ENCODE results near the gene HS3ST1.

The HS3ST1 gene

GRCh38 chr4:11428231-11428898 is at the start of gene HS3ST1:
HS3ST1 (minus strand) TSS chr4:11428894; CDS start chr4:11400005, 28,889 bp downstream.
- no peak for TF ChIP-seq POLR2A (IDR thresholded peaks at IDR 0.05; ENCODE audit: low read depth, low read length)
- FAIRE-seq (no peak), DNase-seq (ENCODE audit: insufficient read length, low spot score) (no peak)

DNA sequence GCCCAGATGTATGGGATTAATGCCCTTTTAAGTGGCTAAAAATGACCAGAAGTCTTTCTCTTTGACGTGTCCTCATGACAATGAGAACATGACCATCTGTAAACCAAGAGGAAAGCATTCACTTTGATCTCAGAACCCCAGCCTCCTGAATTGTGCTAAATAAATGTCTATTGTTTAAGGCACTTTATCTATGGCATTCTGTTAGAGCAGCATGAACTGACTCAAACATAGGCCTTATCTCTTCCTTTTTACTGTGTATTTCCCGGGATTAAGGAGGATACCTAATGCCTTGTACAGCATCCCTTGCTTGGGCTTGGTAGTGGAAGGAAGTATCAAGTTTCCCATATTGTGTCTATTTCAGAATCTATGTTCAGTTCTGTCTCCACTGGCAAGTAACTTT is 47.2 kb upstream of the HS3ST1 start:
- no peak for TF ChIP-seq POLR2A (IDR thresholded peaks at IDR 0.05; ENCODE audit: low read depth, low read length)
- FAIRE-seq (no peak), DNase-seq (ENCODE audit: insufficient read length, low spot score) (no peak)

- FAIRE-seq, result no peak
- TF ChIP-seq POLR2A (IDR thresholded peaks at IDR 0.05; ENCODE audit: low read depth, low read length), result no peak
- DNase-seq (ENCODE audit: insufficient read length, low spot score), result no peak
Measured at GRCh38 chr4:11474146-11474545, 45.5 kb upstream of the HS3ST1 start.

DNA sequence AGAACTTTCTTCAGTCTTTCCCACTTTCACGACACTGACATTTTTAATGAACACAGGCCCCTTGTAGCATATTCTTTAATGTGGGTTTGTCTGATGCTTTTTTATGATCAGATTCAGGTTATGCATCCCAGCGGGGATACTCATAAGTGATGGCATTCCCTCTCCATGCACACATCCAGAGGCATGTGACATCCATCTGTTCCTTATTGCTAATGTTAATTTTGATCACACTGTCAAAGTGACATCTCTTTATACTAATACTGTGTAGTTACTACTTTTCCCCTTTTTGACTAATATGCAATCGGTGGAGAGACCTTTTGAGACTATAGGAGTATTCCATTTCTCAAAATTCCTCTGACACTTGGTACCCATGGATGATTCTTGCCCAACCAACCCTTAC is 43.8 kb upstream of the HS3ST1 start:
- no peak for DNase-seq (ENCODE audit: insufficient read length, low spot score)
- FAIRE-seq, result no peak
- TF ChIP-seq POLR2A (IDR thresholded peaks at IDR 0.05; ENCODE audit: low read depth, low read length), result no peak

- no peak for TF ChIP-seq POLR2A (IDR thresholded peaks at IDR 0.05; ENCODE audit: low read depth, low read length)
- FAIRE-seq (no peak), DNase-seq (ENCODE audit: insufficient read length, low spot score) (no peak)
Measured at GRCh38 chr4:11471618-11472017, 42.9 kb upstream of the HS3ST1 start.

GRCh38 chr4:11471046-11471441 is 42.4 kb upstream of the HS3ST1 start:
- FAIRE-seq, result no peak
- no peak for TF ChIP-seq POLR2A (IDR thresholded peaks at IDR 0.05; ENCODE audit: low read depth, low read length)

GRCh38 chr4:11470438-11471045 is 41.8 kb upstream of the HS3ST1 start:
- DNase-seq (ENCODE audit: insufficient read length, low spot score), result no peak
- no peak for TF ChIP-seq POLR2A (IDR thresholded peaks at IDR 0.05; ENCODE audit: low read depth, low read length)

More at GRCh38 chr4:11471046-11471441, 42.4 kb upstream of the HS3ST1 start:
- no peak for DNase-seq (ENCODE audit: insufficient read length, low spot score)

DNA sequence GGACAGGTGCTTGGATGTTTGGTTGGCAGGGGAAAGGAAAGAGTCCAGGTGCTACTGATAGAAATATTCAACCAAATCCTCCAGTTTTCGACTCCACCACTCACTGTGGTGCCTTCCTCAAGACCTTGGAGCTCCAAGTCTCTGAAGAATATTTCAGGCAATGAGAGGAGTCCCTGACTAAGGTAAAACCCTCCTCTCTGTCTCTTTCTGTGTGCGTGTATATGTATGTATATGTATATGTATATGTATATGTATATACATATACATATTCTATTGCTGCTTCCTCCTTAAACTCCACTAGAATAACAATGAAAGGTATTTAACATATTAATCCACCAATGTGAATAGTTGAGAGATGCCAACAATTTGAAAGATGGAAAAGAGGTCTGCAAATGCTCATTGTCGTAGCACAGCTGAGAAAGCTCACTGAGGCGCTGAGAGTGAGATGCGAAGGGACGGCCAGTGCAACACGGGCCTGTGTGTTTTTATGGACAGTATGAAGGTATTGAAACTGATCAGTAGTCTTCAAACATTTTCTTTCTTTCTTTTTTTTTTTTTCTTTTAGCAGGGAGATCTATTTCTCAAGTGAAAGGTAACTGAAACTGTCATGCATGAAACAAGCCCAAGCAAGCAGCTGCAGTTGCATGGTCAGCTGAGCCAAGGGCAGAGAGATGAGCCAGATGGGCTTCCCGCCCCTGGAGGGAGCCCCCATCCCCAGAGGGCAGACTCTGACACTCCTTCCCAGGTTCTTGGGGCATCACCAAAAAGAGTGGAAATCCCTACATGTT is 41.1 kb upstream of the HS3ST1 start:
- FAIRE-seq, result no peak
- TF ChIP-seq POLR2A (IDR thresholded peaks at IDR 0.05; ENCODE audit: low read depth, low read length), result no peak

More at GRCh38 chr4:11470438-11471045, 41.8 kb upstream of the HS3ST1 start:
- FAIRE-seq, result no peak

DNA sequence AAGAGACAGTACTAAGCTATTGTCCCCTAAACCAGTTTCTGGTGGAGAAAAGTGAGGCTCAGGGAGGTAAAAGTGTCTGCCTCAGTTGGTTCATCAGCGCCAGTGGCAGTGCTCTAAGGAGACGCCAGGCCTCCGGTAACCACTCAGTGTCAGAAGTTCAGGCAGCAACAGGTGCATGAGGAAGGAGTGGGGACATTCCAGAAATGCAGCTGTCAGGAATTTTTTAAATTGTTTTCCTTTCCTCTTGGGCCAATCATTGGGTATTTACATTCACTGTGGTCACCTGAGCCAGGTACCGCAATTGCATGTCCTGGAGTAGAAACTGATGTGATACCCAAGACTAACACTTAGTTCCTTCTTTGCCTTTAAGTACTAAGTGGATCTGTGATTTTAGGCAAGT is 40.2 kb upstream of the HS3ST1 start:
- no peak for DNase-seq (ENCODE audit: insufficient read length, low spot score)

More for the DNA sequence above, 41.1 kb upstream of the HS3ST1 start:
- no peak for DNase-seq (ENCODE audit: insufficient read length, low spot score)

GRCh38 chr4:11467931-11468330 is 39.2 kb upstream of the HS3ST1 start:
- no peak for TF ChIP-seq POLR2A (IDR thresholded peaks at IDR 0.05; ENCODE audit: low read depth, low read length)
- DNase-seq (ENCODE audit: insufficient read length, low spot score), result no peak
- FAIRE-seq, result no peak

More for the DNA sequence above, 40.2 kb upstream of the HS3ST1 start:
- no peak for TF ChIP-seq POLR2A (IDR thresholded peaks at IDR 0.05; ENCODE audit: low read depth, low read length)
- no peak for FAIRE-seq

GRCh38 chr4:11463707-11464106 is 35.0 kb upstream of the HS3ST1 start:
- no peak for DNase-seq (ENCODE audit: insufficient read length, low spot score)
- FAIRE-seq, result no peak
- TF ChIP-seq POLR2A (IDR thresholded peaks at IDR 0.05; ENCODE audit: low read depth, low read length), result no peak

GRCh38 chr4:11456401-11456800 is 27.7 kb upstream of the HS3ST1 start:
- no peak for DNase-seq (ENCODE audit: insufficient read length, low spot score)
- FAIRE-seq, result no peak
- TF ChIP-seq POLR2A (IDR thresholded peaks at IDR 0.05; ENCODE audit: low read depth, low read length), result no peak

DNA sequence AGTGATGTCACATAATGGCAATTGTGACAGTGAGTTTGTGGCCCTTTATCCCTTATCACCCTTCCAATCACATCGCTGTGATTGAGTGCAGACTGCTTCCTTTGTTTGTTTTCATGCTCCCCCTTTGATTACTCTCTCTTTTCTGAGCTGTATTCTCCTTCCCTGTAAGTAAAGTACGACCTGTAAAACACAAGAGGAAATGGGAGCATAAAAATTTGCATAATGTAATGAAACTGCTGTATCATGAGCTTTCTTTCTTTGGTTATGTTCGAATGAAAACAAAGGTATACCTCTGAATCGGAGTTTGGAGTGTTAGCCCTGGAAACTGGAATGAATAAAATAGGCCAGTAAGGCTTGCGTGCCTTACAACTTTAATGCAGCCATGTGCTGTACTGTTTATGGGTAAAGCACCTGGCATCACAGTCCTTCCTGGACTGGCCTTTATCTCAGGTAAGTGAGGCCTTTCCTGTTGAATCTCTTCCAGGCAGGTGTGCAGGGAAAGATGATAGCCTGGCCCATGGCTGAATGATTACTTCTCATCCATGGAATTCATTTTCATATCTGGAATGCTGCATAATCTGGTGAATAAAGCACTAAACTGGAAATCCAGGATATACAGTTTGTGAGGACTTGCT is 26.6 kb upstream of the HS3ST1 start:
- TF ChIP-seq POLR2A (IDR thresholded peaks at IDR 0.05; ENCODE audit: low read depth, low read length), result no peak
- DNase-seq (ENCODE audit: insufficient read length, low spot score), result no peak
- FAIRE-seq, result no peak

DNA sequence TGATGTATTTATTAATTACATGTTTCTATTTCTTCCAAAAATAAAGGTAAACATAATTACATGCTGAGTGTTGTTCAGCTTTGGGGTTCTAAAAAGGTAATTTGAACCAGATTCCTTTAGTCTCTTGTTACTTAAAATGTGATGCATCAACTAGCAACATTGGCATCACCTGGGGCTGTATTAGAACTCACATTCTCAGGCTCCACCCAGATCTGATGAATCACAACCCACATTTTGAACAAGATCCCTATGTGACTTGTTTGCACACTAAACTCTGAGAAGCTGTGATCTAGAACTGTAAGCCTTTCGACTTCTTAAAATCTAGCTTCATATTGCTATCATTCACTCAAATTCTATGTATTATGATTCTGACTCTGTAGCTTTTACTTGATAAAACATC is 23.0 kb upstream of the HS3ST1 start:
- DNase-seq (ENCODE audit: insufficient read length, low spot score) (no peak), FAIRE-seq (no peak)
- TF ChIP-seq POLR2A (IDR thresholded peaks at IDR 0.05; ENCODE audit: low read depth, low read length), result no peak

All from H54 (cell line).